GM21526 (cell line): ENCODE results near the gene HLA-DOA.

Experiments used
- ATAC-seq: cut with Tn5 transposase; IDR thresholded peaks from one replicate; pipeline ENCODE4 v1.9.1; 2021; ENCODE audit warnings: moderate library complexity; ENCODE audit not compliant: unreplicated experiment, low FRiP score

The HLA-DOA gene

GRCh38 chr6:32980488-32981038 lies 28.8 kb downstream of the HLA-DOA start:
- no peak for ATAC-seq

DNA sequence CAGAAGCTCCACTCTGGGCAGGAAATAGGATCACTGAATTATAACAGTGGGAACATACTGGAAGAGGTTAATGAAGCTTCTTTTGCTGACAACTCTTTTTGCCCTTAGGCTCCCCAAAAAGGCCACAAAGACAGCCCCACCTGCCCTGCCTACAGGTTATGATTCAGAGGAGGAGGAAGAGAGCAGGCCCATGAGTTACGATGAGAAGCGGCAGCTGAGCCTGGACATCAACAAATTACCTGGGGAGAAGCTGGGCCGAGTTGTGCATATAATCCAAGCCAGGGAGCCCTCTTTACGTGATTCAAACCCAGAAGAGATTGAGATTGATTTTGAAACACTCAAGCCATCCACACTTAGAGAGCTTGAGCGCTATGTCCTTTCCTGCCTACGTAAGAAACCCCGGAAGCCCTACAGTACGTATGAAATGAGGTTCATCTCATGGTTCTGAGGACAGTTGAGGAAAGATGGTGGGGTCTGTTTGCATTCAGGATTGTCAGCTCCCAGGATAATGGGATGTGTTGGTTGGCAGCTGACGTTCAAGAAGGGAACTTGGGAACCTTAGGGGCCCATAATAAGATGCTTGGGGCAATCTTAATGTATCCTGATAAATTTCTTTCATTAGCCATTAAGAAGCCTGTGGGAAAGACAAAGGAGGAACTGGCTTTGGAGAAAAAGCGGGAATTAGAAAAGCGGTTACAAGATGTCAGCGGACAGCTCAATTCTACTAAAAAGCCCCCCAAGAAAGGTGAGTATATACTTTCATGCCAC lies 29.5 kb downstream of the HLA-DOA start:
- no peak for ATAC-seq

GRCh38 chr6:32977953-32978324 lies 31.5 kb downstream of the HLA-DOA start:
- ATAC-seq, result no peak

DNA sequence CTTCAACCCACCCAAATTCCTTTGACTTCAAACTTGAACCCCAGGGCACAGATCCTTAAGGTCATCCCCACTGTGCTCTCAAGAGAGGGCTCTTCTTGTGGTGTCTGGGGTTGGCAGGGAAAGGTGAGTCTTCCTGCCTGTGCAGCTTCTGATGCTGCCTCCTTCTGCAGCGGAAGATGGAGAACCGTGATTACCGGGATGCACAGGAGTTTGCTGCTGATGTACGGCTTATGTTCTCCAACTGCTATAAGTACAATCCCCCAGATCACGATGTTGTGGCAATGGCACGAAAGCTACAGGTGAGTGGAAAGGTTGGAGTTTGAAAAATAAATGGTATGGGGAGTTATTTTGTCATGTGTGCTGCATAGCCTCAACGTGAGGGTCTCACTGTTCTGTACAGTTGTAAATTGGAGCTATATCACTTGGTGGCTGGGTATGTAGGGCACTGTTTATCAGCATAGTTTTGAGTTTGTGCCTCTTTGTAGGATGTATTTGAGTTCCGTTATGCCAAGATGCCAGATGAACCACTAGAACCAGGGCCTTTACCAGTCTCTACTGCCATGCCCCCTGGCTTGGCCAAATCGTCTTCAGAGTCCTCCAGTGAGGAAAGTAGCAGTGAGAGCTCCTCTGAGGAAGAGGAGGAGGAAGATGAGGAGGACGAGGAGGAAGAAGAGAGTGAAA lies 32.0 kb downstream of the HLA-DOA start:
- ATAC-seq, result no peak

DNA sequence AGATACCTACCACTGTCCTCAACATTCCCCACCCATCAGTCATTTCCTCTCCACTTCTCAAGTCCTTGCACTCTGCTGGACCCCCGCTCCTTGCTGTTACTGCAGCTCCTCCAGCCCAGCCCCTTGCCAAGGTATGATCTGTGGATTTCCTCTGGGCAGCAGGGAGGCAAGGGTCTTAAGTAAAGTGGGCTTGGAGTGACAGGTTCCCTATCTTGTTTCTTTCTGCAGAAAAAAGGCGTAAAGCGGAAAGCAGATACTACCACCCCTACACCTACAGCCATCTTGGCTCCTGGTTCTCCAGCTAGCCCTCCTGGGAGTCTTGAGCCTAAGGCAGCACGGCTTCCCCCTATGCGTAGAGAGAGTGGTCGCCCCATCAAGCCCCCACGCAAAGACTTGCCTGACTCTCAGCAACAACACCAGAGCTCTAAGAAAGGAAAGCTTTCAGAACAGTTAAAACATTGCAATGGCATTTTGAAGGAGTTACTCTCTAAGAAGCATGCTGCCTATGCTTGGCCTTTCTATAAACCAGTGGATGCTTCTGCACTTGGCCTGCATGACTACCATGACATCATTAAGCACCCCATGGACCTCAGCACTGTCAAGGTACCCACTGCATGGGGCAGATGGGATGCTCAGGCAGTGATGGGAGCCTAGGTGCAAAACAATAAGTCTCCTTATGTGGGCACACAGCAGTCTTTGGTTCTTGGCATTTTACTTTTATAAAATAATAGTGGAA lies 32.9 kb downstream of the HLA-DOA start:
- ATAC-seq, result no peak

- no peak for ATAC-seq
Observed at GRCh38 chr6:32975886-32976285, 33.5 kb downstream of the HLA-DOA start.

GRCh38 chr6:32974541-32975308 lies 34.7 kb downstream of the HLA-DOA start:
- no peak for ATAC-seq

DNA sequence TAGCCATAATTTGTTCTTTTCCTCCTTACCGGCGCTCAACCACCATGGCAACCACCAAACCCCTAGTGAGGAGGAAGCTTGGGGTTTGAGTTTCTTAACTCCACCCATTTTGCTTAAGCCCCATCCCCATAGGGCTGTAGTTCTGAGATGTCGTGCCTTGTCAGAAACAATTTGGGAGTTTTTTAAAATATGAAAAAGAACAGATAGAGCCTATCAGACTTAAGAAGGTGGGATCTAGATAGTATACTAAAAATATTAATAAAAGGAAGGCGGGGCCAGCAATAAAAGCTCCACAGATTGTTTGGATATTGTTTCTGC lies 35.4 kb downstream of the HLA-DOA start:
- no peak for ATAC-seq

GRCh38 chr6:32973144-32974015 lies 36.0 kb downstream of the HLA-DOA start:
- ATAC-seq, result no peak

GRCh38 chr6:32972353-32973143 lies 36.8 kb downstream of the HLA-DOA start:
- no peak for ATAC-seq

DNA sequence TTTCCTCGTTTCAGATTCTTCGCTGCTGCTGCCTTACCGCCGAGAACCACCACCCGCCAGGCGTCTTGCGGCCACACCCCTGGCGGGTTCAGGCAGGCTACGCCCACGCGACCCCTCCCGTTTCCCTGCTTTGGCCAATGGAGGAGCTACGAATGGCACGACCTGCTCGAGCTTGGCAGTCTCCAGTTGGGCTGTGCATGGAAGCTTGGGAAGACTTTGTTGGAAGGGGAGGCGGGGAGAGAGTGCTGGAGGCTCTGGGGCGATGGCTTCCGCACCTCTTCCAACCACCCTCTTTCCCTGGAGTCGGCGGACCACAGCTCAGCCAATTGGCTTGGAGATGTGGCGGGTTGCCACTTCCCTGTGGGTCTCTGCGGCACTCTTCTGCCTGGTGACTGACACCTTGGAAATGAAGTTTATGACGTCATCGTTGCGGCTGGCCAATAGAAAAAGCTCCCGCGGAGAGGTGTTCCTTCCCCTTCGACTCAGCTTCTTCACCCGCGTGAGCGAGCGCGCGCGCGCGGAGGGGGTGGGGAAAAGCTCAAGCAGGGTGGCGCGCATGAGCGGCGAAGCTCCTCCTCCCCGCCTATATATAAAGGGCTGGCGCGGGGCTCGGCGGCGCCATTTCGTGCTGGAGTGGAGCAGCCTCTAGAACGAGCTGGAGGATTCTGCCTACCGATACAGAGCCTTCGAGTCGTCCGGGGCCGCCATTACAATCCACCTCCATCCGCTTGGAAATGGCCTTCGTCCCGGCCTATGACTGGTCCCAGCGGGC lies 37.6 kb downstream of the HLA-DOA start:
- peak; percentile 41 for ATAC-seq

DNA sequence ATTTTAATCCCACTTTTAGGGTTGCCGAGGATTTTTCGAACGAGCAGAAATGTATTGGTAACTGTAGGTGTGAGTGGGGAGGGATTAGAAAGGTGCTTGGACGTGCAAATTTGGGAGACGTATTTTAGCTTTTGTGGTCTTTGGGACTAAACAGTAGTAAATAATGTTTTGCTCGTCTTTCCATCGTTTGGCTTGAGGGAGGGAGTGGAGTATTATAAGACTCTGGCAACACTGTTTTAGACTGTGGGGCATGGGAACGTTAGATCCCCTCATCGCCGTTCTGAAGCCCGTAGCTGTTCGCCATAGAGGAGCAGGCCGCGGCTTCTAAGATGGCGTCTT lies 38.2 kb downstream of the HLA-DOA start:
- no peak for ATAC-seq

DNA sequence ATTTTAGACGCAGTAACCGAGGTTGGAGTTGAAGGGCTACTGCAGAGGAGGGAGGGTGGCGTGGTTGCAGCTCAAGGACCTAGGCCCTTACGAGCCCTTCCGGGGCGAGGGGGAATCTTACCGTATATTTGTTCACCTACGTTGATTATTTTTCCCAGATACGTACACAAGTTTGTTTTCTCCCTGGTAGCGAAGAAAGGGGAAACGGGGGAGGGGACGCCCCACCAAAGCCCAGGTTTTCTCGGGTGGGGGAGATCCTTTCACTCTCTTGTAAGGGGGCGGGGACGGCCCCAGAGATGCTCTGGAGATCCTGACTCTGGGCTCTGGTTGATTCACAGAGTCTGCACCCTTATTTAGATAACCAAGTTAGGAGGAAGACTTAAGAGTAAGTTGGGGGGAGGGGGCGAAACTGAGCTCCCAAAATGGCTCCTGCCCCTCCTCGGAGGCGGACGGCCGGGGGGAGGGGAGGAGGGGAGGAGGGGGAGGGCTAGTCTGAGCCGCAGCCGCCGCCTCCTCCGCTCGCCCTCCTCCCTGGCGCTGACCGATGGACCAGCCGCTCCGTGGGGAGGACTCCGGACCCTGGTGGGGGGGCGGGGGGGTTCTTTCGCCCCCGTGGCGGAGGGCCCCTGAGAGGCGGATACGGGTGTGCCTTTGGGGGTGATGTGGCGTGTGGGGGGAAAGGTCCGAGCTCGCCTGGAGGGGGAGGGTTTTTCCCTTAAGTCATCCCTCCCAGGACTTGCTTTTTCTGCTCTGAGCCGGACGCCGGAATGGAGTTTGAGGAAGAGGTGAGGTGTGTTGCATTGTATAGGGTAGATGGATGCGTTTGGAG lies 38.8 kb downstream of the HLA-DOA start:
- ATAC-seq, result no peak

DNA sequence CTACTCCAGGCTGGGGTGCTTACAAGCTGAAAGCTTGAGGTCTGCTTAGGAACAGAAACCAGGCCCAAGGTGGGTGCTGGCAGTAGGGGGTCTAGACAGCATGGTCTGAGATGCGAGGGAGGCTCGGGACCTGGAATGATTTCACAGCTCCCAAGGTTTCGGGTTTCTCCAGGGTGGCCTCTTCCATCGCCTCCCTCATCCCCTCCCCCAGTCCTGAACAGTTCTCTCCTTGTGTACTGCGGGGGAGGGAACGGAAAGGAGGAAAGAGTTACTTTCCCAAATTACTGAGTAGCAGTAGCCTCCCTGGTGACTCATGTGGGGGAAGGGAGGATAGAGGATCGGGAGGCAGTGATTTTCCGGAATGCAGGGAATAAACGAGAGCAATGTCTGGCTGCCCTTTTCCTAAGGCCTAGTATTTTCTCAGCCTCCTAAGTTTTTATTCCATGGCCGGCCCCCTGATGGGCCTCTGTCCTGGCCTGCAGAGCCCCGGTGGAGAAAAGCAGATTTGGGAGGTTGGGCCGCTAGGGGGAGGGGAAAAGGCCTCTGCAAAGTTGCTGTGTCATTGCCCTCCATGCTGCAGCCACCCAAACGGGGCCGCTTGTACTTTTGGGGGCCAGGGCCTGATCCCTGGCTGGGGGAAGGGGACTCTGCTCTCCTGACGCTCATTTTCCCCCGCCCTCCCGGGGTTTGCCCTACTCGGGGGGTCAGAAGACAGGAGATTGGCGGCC lies 39.5 kb downstream of the HLA-DOA start:
- no peak for ATAC-seq

GRCh38 chr6:32968867-32969684 lies 40.3 kb downstream of the HLA-DOA start:
- no peak for ATAC-seq
